Stimulated activated naive CD8-positive, alpha-beta T cell treated with anti-CD3 and anti-CD28 coated beads, Interleukin-15, amount 100 ng/mL, for 72 hours (primary cell): ENCODE data around the gene TRAP1.

Experiments
- ATAC-seq: fragments of 150-1000 bp; cut with Tn5 transposase; 2 replicates; pipeline ENCODE4 v1.10.0; 2021; ENCODE audit warnings: mild to moderate bottlenecking, moderate library complexity
- DNase-seq, 2 donors: peaks; one replicate each; pipeline ENCODE4 v3.0.0; 2021 to 2022
- H3K27ac Mint-ChIP-seq, 2 donors: one replicate each; pipeline ENCODE4 v1.8.0; 2022; ENCODE audit warnings: mild to moderate bottlenecking in 2 of 2, mixed read lengths in 2 of 2, moderate library complexity in 2 of 2
- H3K27me3 Mint-ChIP-seq: one replicate; pipeline ENCODE4 v1.8.0; 2022; ENCODE audit warnings: mixed read lengths
- H3K4me1 Mint-ChIP-seq: one replicate; pipeline ENCODE4 v1.8.0; 2022; ENCODE audit warnings: mild to moderate bottlenecking, mixed read lengths
- H3K4me3 Mint-ChIP-seq, 2 donors: one replicate each; pipeline ENCODE4 v1.8.0; 2022; ENCODE audit warnings: mild to moderate bottlenecking in 2 of 2, mixed read lengths in 2 of 2, moderate library complexity in 1 of 2
- H3K9me3 Mint-ChIP-seq, 2 donors: one replicate each; pipeline ENCODE4 v1.8.0; 2022; ENCODE audit warnings: mixed read lengths in 2 of 2

TRAP1 gene

DNA sequence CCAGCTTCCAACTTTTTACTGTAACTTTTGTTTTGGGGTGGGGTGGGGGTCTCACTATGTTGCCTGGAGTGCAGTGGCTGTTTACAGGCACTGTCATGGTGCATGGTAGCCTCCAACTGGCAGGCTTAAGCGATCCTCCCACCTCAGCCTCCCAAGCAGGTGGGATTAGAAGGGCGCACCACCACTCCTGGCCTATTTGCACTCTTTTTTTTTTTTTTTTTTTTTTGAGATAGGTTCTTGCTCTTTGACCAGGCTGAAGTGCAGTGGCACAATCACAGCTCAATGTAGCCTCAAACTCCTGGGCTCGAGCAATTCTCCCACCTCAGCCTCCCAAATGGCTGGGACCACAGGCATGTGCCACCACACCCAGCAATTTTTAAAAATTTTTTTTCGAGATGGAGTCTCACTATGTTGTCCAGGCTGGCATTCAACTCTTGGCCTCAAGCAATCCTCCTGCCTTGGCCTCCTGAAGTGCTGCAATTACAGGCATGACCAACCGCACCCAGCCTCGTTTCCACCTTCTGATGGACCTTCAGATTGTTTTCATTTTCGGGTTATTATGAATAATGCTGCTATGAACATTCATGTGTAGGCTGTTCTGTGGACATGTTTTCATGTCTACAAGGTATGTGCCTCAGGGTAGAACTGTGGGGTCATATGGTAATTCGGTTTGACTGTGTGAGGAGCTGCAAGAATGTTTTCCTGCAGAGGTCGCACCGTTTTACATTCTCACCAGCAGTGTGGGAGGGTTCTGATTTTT lies 10.9 kb downstream of the TRAP1 start:
- no peak for DNase-seq
- Mint-ChIP-seq H3K4me3 (no peak overlapping the region), H3K27me3 (no peaks in the 10 kb centered on the region), H3K27ac (peak overlapping the region in 1 of 2 donors; percentile 82), H3K4me1 (peaks cover 7% of the 10 kb centered on the region), H3K9me3 (no peaks in the 10 kb centered on the region)
- ATAC-seq = no peak

DNA sequence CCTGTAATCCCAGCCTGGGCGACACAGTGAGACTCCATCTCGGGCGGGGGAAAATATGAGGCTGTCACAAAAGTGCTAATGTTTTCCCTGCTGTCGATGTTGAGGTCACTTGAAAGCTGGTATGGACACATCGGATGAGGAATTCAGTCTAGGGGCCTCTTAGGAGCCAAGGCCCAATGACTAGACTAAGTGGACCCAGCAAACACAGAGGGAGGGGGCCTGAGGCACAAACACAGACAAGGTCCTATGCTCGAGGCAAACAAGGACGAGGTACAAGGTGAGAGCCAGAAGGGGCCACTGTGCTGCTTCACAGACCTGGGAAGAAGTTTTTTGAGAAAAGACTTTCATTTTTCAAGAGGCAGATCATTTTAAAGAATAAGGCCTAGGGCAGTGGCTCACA lies 15.2 kb downstream of the TRAP1 start:
- Mint-ChIP-seq H3K27ac (peak overlapping the region in 1 of 2 donors; percentile 19), H3K4me1 (peaks cover 33% of the 10 kb centered on the region), H3K27me3 (no peaks in the 10 kb centered on the region), H3K4me3 (no peak overlapping the region), H3K9me3 (no peaks in the 10 kb centered on the region)
- ATAC-seq (no peak), DNase-seq (no peak)

GRCh38 chr16:3701531-3701930 lies 15.8 kb downstream of the TRAP1 start:
- Mint-ChIP-seq H3K27ac (no peak overlapping the region), H3K4me1 (peaks cover 33% of the 10 kb centered on the region), H3K27me3 (no peaks in the 10 kb centered on the region), H3K9me3 (no peaks in the 10 kb centered on the region), H3K4me3 (no peak overlapping the region)
- DNase-seq = no peak
- no peak for ATAC-seq

DNA sequence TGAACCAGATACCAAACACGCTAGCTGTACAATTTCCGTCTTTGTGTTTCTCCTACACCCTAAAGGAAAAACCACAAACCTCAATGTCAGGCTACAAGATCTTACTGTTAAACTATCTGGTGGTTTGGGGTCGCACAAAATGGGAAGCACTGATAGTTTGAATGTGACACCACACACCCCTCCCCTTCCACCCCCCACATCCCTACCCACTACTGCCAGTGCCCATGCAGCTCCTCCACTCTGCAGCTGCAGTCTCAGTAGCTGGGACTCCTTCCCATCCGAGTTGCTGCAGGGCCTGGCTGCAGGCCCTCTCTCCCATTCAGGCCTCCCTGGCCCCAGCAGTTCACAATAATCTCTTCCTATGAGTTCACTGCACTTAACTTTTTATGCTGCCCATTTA lies 18.4 kb downstream of the TRAP1 start:
- peak overlapping the region in 1 of 2 donors; percentile 21 for H3K4me3 Mint-ChIP-seq
- H3K4me1 Mint-ChIP-seq = peaks cover 32% of the 10 kb centered on the region
- H3K9me3 Mint-ChIP-seq = no peaks in the 10 kb centered on the region
- H3K27me3 Mint-ChIP-seq = no peaks in the 10 kb centered on the region
- ATAC-seq = no peak
- no peak for DNase-seq
- H3K27ac Mint-ChIP-seq = no peak overlapping the region

- ATAC-seq = no peak
- H3K27me3 Mint-ChIP-seq = no peaks in the 10 kb centered on the region
- DNase-seq = no peak
- no peak overlapping the region for H3K4me3 Mint-ChIP-seq
- H3K9me3 Mint-ChIP-seq = no peaks in the 10 kb centered on the region
- peak overlapping the region in 1 of 2 donors; percentile 19 for H3K27ac Mint-ChIP-seq
- H3K4me1 Mint-ChIP-seq = peaks cover 36% of the 10 kb centered on the region
These were observed 20.7 kb downstream of the TRAP1 start for GRCh38 chr16:3696425-3697218.

GRCh38 chr16:3695610-3696369 lies 21.5 kb downstream of the TRAP1 start:
- H3K27me3 Mint-ChIP-seq = no peaks in the 10 kb centered on the region
- peak overlapping the region in 1 of 2 donors; percentile 21 for H3K27ac Mint-ChIP-seq
- ATAC-seq (no peak), DNase-seq (no peak)
- no peaks in the 10 kb centered on the region for H3K9me3 Mint-ChIP-seq
- no peak overlapping the region for H3K4me3 Mint-ChIP-seq
- peaks cover 36% of the 10 kb centered on the region for H3K4me1 Mint-ChIP-seq

- Mint-ChIP-seq H3K27me3 (no peaks in the 10 kb centered on the region), H3K9me3 (no peaks in the 10 kb centered on the region), H3K4me1 (peaks cover 26% of the 10 kb centered on the region), H3K4me3 (no peak overlapping the region), H3K27ac (peak overlapping the region in 1 of 2 donors; percentile 72)
- ATAC-seq (no peak), DNase-seq (no peak)
These were observed 23.3 kb downstream of the TRAP1 start for GRCh38 chr16:3694051-3694450.

DNA sequence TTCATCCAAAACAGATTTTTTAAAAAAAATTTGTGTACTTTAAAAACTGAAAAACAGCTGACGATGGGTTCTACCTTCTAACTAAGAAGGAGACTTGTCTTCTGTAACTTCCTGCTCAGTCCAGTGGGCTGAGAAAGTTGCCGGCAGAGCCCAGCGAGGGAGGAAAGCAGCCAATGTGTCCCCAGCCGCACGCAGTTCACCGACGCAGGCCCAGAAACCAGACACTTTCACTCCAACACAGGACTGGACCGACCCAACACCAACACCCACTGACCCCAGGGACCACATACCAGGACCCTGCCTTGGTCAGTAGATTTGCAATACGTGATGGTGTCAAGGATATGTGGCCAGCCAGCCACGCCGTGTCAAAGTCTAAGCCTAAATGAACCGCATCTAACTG lies 25.6 kb downstream of the TRAP1 start:
- H3K4me1 Mint-ChIP-seq = peaks cover 24% of the 10 kb centered on the region
- H3K27ac Mint-ChIP-seq = no peak overlapping the region
- no peaks in the 10 kb centered on the region for H3K9me3 Mint-ChIP-seq

DNA sequence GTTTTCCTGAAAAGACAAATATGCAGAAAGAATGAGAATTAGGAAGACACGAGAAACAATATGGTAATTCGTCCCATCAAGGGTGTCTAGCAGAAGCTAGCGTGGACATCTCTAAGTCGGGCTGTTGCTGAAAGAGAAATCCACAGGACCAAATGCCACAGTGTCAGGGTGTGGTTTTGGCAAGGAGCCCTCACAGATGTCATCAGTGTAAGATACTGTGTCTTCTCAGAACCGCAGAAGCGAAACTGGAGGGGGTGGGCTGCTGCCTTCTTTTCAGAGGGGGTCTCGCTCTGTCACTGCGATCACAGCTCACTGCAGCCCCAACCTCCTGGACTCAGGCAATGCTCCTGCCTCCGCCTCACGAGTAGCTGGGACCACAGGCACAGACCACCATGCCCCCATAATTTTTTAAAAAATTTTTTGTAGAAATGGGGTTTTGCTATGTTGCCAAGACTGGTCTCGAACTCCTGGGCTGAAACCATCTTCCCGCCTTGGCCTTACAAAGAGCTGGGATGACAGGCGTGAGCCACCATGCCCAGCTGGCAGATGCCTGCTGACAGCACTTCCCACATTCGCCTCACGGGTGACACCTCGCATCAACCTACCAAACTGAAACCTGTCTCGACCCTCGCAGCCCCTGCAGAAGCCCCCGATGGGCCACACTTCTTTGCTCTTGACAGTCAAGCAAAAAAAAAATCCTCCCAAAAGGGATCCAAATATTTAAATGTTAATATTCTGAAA lies 26.2 kb downstream of the TRAP1 start:
- ATAC-seq (peak; percentile 40), DNase-seq (no peak)
- Mint-ChIP-seq H3K4me3 (peak overlapping the region in 1 of 2 donors; percentile 73), H3K27me3 (no peaks in the 10 kb centered on the region), H3K4me1 (peaks cover 22% of the 10 kb centered on the region), H3K27ac (peak overlapping the region in 1 of 2 donors; percentile 38), H3K9me3 (no peaks in the 10 kb centered on the region)

More for the DNA sequence above, 25.6 kb downstream of the TRAP1 start:
- DNase-seq (no peak), ATAC-seq (no peak)
- Mint-ChIP-seq H3K27me3 (no peaks in the 10 kb centered on the region), H3K4me3 (no peak overlapping the region)

DNA sequence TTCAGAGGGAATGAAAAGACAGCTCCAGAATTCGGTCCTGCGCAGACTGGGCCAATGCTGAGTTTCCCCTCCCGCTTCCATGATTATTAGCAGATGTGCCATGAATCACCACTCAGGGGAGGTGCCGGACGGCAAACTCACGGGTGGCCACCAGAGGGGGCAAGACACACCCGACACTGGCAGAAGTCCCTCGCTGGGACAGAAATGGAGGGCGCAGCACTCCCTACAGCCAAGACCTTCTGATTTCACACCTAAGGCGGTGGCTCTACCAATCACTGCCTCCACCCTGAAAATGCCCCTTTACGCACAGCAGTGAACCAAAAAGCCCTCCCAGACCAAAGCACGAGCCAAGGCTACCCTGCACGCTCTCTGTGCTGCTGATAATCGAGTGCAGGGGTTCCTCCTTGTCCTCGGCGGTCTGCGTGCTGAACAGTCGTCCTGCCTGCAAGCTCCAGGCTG lies 26.8 kb downstream of the TRAP1 start:
- H3K9me3 Mint-ChIP-seq = no peaks in the 10 kb centered on the region
- ATAC-seq (peak; percentile 99), DNase-seq (peak; percentile 79 to 84)
- peaks cover 19% of the 10 kb centered on the region for H3K4me1 Mint-ChIP-seq
- peak overlapping the region in 1 of 2 donors; percentile 73 for H3K4me3 Mint-ChIP-seq
- no peaks in the 10 kb centered on the region for H3K27me3 Mint-ChIP-seq
- peak overlapping the region in 1 of 2 donors; percentile 38 for H3K27ac Mint-ChIP-seq

GRCh38 chr16:3689731-3690130 lies 27.6 kb downstream of the TRAP1 start:
- Mint-ChIP-seq H3K27me3 (no peaks in the 10 kb centered on the region), H3K9me3 (no peaks in the 10 kb centered on the region), H3K27ac (no peak overlapping the region), H3K4me1 (peaks cover 19% of the 10 kb centered on the region), H3K4me3 (no peak overlapping the region)
- ATAC-seq (no peak), DNase-seq (no peak)

GRCh38 chr16:3687792-3688191 lies 29.5 kb downstream of the TRAP1 start:
- H3K27me3 Mint-ChIP-seq = no peaks in the 10 kb centered on the region
- DNase-seq = no peak
- H3K9me3 Mint-ChIP-seq = no peaks in the 10 kb centered on the region
- peaks cover 19% of the 10 kb centered on the region for H3K4me1 Mint-ChIP-seq
- no peak for ATAC-seq
- H3K4me3 Mint-ChIP-seq = no peak overlapping the region
- H3K27ac Mint-ChIP-seq = no peak overlapping the region

DNA sequence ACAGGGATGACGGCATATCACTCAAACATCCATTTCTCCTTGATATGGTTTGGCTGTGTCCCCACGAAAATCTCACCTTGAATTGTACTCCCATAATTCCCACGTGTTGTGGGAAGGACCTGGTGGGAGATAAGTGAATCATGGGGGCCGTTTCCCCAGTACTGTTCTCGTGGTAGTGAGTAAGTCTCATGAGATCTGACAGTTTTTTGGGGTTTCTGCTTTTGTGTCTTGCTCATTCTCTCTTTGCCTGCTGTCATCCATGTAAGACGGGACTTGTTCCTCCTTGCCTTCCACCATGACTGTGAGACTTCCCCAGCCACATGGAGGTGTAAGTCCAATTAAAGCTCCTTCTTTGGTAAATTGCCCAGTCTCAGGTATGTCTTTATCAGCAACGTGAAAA lies 30.3 kb downstream of the TRAP1 start:
- Mint-ChIP-seq H3K4me3 (no peak overlapping the region), H3K9me3 (no peaks in the 10 kb centered on the region), H3K27me3 (no peaks in the 10 kb centered on the region), H3K4me1 (peaks cover 19% of the 10 kb centered on the region), H3K27ac (no peak overlapping the region)
- DNase-seq (no peak), ATAC-seq (no peak)

DNA sequence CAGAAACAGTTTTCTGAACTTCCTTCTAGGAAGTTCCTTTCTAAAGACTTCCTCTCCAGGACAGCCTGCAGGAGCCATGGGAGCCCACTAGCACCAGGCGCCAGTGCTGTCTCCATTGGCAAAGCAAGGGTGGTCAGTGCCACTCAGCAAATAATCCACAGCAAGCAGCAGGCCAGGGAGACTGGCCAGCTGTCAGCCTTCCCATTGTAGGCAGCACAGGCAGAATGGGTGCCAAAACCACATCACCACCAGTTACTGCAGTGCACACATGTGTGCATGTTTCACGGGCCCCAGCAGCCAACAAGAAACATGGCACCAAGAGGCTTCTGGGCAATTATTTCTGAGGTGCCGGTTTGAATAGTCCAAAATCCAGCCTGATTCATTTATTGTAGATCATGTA lies 36.1 kb downstream of the TRAP1 start:
- Mint-ChIP-seq H3K27ac (no peak overlapping the region), H3K27me3 (no peaks in the 10 kb centered on the region), H3K4me1 (no peaks in the 10 kb centered on the region), H3K9me3 (no peaks in the 10 kb centered on the region), H3K4me3 (no peak overlapping the region)
- DNase-seq = no peak
- ATAC-seq = no peak

GRCh38 chr16:3677994-3678393 lies 39.3 kb downstream of the TRAP1 start:
- H3K4me1 Mint-ChIP-seq = no peaks in the 10 kb centered on the region
- no peaks in the 10 kb centered on the region for H3K9me3 Mint-ChIP-seq
- no peak overlapping the region for H3K4me3 Mint-ChIP-seq
- no peak for DNase-seq
- no peaks in the 10 kb centered on the region for H3K27me3 Mint-ChIP-seq
- no peak overlapping the region for H3K27ac Mint-ChIP-seq
- ATAC-seq = no peak
